HL-60 (cell line): ENCODE data around the gene MSN.

Experiments used
- CTCF ChIP-seq: IDR thresholded peaks from one replicate; pipeline ENCODE4 v1.5.1; 2011; ENCODE audit warnings: low read length, control low read depth, inconsistent platforms; ENCODE audit not compliant: insufficient read depth
- GABPA ChIP-seq: IDR thresholded peaks from 2 replicates; pipeline ENCODE4 v1.6.1; 2012; ENCODE audit warnings: low read depth
- POLR2AphosphoS5 ChIP-seq: IDR thresholded peaks from 2 replicates; pipeline ENCODE4 v1.6.1; 2012; ENCODE audit warnings: low read depth
- SPI1 ChIP-seq: IDR thresholded peaks from 2 replicates; pipeline ENCODE4 v1.6.1; 2012; ENCODE audit warnings: low read depth, mild to moderate bottlenecking, borderline replicate concordance
- TF ChIP-seq, protein P1 (sequence below): IDR thresholded peaks from 2 replicates; pipeline ENCODE4 v1.6.1; 2012; ENCODE audit warnings: low read depth; ENCODE audit not compliant: insufficient replicate concordance

DNA sequence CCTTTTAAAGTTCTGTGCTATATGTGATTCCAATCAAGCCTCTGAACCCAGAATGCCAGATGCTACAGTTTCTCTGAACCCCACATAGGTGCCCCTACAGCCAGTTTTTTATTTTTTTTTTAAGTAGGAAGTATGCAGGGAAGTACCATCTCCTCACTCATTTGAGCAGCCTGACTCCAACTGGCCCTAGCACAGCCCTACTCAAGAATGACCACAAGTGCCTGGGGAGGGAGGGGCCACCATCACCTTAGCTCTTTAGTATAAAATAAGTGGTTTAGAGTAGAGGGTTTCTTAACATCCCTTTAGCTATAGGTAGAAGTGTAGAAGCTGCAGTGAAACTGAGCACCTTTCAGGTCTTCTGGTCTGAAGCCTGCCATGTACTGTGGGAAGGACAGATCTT is 14.4 kb downstream of the MSN start:
- TF ChIP-seq CTCF (no peak), POLR2AphosphoS5 (no peak), GABPA (no peak), SPI1 (no peak)
- TF ChIP-seq, protein P1, sequence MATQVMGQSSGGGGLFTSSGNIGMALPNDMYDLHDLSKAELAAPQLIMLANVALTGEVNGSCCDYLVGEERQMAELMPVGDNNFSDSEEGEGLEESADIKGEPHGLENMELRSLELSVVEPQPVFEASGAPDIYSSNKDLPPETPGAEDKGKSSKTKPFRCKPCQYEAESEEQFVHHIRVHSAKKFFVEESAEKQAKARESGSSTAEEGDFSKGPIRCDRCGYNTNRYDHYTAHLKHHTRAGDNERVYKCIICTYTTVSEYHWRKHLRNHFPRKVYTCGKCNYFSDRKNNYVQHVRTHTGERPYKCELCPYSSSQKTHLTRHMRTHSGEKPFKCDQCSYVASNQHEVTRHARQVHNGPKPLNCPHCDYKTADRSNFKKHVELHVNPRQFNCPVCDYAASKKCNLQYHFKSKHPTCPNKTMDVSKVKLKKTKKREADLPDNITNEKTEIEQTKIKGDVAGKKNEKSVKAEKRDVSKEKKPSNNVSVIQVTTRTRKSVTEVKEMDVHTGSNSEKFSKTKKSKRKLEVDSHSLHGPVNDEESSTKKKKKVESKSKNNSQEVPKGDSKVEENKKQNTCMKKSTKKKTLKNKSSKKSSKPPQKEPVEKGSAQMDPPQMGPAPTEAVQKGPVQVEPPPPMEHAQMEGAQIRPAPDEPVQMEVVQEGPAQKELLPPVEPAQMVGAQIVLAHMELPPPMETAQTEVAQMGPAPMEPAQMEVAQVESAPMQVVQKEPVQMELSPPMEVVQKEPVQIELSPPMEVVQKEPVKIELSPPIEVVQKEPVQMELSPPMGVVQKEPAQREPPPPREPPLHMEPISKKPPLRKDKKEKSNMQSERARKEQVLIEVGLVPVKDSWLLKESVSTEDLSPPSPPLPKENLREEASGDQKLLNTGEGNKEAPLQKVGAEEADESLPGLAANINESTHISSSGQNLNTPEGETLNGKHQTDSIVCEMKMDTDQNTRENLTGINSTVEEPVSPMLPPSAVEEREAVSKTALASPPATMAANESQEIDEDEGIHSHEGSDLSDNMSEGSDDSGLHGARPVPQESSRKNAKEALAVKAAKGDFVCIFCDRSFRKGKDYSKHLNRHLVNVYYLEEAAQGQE: no peak
